NCI-H510A treated with DMSO at 0.1 percent for 48 hours (cell line): Measurements from ENCODE around the gene CSRP1.
"Not testable (repeated sequence)": the region's sequence is repeated elsewhere in the genome, so short reads cannot be mapped to it uniquely, and the experiment has no call there.

Source experiments
- DNase-seq: peaks from one replicate; lab custom pipeline; 2025; lab: John Stamatoyannopoulos, UW

CSRP1 gene

GRCh38 chr1:201537891-201538611 lies 31.1 kb upstream of the CSRP1 start:
- DNase-seq, result peak; percentile 41

DNA sequence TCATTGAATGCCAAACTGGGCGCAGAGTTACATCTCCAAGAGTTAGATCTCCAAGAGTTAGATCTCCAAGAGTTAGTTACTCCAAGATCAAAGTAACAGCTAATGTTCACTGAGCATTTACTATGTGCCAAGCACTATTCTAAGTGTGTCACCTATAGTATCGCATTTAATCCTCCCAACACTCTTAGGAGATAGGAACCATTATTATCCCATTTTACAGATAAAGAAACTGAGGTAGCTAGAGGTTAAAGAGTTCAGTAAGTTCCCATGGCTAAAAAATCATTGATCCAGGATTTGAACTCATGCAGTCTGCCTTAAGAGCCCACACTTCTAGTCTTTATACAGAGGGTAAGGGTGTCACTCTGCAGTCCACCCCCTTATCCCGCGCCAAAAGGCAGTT lies 30.5 kb upstream of the CSRP1 start:
- DNase-seq, result no peak

DNA sequence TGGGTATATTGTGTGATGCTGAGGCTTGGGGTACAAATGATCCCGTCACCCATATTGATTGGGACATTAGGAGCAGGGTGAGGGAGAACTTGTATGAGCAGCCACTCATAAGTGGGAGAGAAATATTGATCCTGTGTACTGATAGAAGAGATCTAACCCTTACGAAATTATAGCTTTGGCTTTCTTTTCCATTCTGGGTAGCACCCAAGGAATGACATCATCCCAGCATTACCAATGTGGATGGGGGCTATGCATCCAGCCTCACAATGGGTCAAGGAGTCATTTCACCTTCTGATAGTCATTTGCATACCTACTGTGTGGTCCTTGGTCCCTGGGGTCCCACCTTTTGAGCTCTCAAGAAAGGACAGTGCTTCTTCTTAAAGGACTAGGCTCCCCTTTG lies 30.1 kb upstream of the CSRP1 start:
- DNase-seq, result no peak

DNA sequence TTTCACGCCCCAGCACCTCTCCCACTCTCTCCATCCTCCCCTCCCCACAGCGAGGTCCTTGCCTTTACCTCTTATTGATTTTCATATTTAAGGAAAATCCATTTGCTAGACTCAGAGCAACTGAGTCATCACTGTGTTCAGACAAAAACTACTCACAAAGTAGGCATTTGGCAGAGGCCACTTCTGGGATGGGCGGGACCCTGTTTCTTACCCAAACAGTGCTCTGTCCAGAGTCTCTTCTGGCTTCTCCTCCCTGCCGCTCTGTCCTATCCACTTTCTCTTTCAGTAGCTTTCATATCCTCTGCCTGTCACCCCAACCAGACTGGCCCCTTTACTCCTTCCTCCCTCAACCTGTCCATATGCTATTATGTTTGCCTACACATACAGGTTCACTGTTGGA lies 29.6 kb upstream of the CSRP1 start:
- no peak for DNase-seq

DNA sequence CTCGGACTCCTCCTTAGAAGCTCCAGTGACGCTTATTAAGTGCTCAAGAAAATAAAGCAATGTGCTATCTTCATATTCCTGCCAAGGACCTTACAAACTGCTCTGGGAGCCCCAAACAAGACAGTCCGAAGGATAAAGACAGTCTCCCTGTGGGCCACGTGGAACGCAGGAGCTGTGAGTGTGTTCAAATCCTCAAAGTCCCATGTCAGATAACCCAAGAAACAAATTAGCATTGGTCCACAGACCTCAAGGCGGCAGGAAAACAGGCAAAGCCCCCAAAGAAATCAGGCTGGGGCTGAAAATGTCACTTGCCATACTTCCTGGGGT lies 29.0 kb upstream of the CSRP1 start:
- DNase-seq, result no peak

- DNase-seq, result peak; percentile 13
Measured at GRCh38 chr1:201535046-201535918, 28.4 kb upstream of the CSRP1 start.

GRCh38 chr1:201533836-201534235 lies 26.9 kb upstream of the CSRP1 start:
- DNase-seq, result no peak

- DNase-seq, result peak; percentile 92
Measured at GRCh38 chr1:201531551-201532425, 24.9 kb upstream of the CSRP1 start.

GRCh38 chr1:201530741-201531531 lies 24.0 kb upstream of the CSRP1 start:
- DNase-seq, result peak; percentile 82

- no peak for DNase-seq
Measured at GRCh38 chr1:201528631-201529252, 21.8 kb upstream of the CSRP1 start.

DNA sequence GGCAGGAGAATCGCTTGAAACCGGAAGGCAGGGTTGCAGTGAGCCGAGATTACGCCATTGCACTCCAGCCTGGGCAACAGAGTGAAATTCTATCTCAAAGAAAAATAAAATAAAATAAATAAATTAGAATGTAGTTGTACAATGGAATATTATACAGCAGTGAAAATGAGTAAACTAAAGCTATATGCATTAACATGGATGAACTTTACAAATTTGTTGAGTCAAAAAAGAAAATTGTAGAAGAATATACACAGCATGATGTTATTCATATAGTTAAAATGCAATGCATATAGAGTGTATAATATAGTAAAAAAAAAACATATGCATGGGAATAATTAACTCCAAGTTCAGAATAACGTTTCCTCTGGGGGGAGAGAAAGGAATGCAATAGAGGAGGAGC lies 21.0 kb upstream of the CSRP1 start:
- DNase-seq, result no peak

GRCh38 chr1:201525193-201525778 lies 18.4 kb upstream of the CSRP1 start:
- no peak for DNase-seq

DNA sequence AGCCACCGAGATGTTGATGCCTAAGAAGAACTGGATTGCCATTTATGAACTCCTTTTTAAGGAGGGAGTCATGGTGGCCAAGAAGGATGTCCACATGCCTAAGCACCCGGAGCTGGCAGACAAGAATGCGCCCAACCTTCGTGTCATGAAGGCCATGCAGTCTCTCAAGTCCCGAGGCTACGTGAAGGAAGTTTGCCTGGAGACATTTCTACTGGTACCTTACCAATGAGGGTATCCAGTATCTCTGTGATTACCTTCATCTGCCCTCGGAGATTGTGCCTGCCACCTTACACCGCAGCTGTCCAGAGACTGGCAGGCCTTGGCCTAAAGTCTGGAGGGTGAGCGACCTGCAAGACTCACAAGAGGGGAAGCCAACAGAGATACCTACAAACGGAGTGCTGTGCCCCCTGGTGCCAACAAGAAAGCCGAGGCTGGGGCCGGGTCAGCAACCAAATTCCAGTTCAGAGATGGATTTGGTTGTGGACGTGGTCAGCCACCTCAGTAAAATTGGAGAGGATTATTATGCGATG lies 13.2 kb upstream of the CSRP1 start:
- not testable (repeated sequence) for DNase-seq

GRCh38 chr1:201518071-201518470 lies 11.1 kb upstream of the CSRP1 start:
- no peak for DNase-seq

DNA sequence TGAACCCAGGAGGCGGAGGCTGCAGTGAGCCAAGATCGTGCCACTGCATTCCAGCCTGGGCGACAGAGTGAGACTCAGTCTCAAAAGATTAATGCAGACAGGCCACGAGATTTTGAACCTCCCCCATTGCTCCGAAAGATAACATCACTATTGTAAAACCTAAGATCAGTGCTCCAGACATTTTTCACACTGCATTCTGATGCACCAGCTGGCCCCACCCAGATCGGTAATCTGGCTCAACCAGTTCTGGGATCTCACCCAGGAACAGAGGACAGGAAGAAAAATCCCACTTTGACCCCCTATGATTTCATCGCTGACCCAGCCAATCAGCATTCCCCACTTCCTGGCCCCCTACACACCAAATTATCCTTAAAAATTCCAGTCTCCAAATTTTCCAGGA lies 10.7 kb upstream of the CSRP1 start:
- DNase-seq, result no peak

- DNase-seq, result no peak
Measured at GRCh38 chr1:201516511-201517127, 9.7 kb upstream of the CSRP1 start.

DNA sequence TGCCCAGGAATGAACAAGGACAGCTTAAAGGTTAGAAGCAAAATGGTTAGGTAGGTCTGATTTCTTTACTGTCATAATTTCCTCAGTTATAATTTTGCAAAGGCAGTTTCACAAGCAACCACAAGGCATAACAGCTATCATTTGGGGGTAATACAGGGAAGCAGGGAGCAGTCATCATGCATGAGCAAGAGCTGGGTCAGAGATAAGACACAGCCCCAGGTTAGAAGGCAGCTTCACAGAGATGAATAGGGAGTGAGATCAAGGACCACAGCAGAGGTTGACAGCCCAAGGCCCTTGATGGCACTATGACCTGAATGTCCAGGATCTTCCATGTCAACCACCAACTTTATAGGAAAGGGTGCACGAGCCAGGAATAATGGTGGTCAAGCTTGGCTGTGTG lies 9.0 kb upstream of the CSRP1 start:
- DNase-seq, result no peak

DNA sequence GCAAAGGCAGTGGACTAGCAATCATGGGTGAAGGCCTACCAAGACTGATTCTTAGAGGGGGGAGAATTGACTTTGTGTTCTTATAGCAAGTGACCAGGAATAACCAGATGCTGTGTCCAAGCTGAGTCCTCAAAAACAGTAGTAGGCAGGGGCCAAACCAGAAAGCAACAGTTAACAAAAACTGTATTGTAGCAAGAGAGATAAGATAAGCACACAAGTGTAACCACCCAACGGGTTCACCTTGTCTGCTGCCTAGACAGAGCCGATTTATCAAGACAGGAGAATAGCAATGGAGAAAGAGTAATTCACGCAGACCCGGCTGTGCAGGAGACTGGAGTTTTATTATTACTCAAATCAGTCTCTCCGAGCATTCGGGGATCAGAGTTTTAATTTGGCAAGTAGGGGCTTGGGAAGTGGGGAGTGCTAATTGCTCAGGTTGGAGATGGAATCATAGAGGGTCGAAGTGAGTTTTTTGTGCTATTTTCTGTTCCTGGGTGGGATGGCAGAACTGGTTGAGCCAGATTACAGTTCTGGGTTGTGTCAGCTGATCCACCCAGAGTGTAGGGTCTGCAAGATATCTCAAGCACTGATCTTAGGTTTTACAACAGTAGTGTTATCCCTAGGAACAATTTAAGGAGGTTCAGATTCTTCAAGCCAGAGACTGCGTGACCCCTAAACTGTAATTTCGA lies 8.3 kb upstream of the CSRP1 start:
- no peak for DNase-seq

- no peak for DNase-seq
Measured at GRCh38 chr1:201514466-201514865, 7.5 kb upstream of the CSRP1 start.
